Measurements from ENCODE around the gene HMMR.
"Not testable (repeated sequence)": the region's sequence is repeated elsewhere in the genome, so short reads cannot be mapped to it uniquely, and the experiment has no call there.

Gene HMMR

GRCh38 chr5:163460562-163461171, at the start of gene HMMR:
Gene HMMR (plus strand): TSS chr5:163460632. CDS start chr5:163460693, 61 bp downstream.
- DNase-seq, result no peak

- not testable (repeated sequence) for DNase-seq
These were observed 44.8 kb upstream of the HMMR start for GRCh38 chr5:163415673-163416072.

- DNase-seq, result no peak
These were observed 35.6 kb upstream of the HMMR start for GRCh38 chr5:163424836-163425235.

GRCh38 chr5:163426128-163426527, 34.3 kb upstream of the HMMR start:
- DNase-seq, result not testable (repeated sequence)

GRCh38 chr5:163432544-163432943, 27.9 kb upstream of the HMMR start:
- DNase-seq, result no peak

- no peak for DNase-seq
These were observed 27.2 kb upstream of the HMMR start for GRCh38 chr5:163433271-163433670.

- DNase-seq, result no peak
These were observed 26.0 kb upstream of the HMMR start for GRCh38 chr5:163434401-163434866.

- DNase-seq, result no peak
These were observed 23.9 kb upstream of the HMMR start for GRCh38 chr5:163436515-163436914.

- DNase-seq, result no peak
These were observed 23.5 kb upstream of the HMMR start for GRCh38 chr5:163437011-163437308.

- DNase-seq, result peak; percentile 95
These were observed 22.9 kb upstream of the HMMR start, which contains the start of gene CCNG1 for GRCh38 chr5:163437309-163438182. Gene CCNG1 (plus strand): TSS chr5:163437595. CDS start chr5:163439257, 1,662 bp downstream.

GRCh38 chr5:163439092-163439425, 21.4 kb upstream of the HMMR start:
- DNase-seq, result no peak

GRCh38 chr5:163440954-163441353, 19.5 kb upstream of the HMMR start:
- DNase-seq, result no peak

- no peak for DNase-seq
These were observed 15.9 kb upstream of the HMMR start for GRCh38 chr5:163444526-163444925.

- DNase-seq, result no peak
These were observed 15.1 kb upstream of the HMMR start for GRCh38 chr5:163445345-163445744.

- DNase-seq, result no peak
These were observed 13.2 kb upstream of the HMMR start for GRCh38 chr5:163447191-163447590.

- no peak for DNase-seq
These were observed 12.6 kb upstream of the HMMR start for GRCh38 chr5:163447875-163448274.

- DNase-seq, result no peak
These were observed 11.9 kb upstream of the HMMR start for GRCh38 chr5:163448491-163448890.

GRCh38 chr5:163451489-163451888, 8.9 kb upstream of the HMMR start:
- DNase-seq, result no peak

GRCh38 chr5:163453705-163454104, 6.7 kb upstream of the HMMR start:
- DNase-seq, result no peak

- not testable (repeated sequence) for DNase-seq
These were observed 5.0 kb upstream of the HMMR start for GRCh38 chr5:163455406-163455805.

- DNase-seq, result no peak
These were observed 4.3 kb upstream of the HMMR start for GRCh38 chr5:163456029-163456589.

GRCh38 chr5:163456840-163457239, 3.6 kb upstream of the HMMR start:
- no peak for DNase-seq

GRCh38 chr5:163458778-163459385, 1.6 kb upstream of the HMMR start:
- no peak for DNase-seq

- DNase-seq, result no peak
These were observed 992 bp upstream of the HMMR start for GRCh38 chr5:163459462-163459818.

Data from CD4-positive, alpha-beta T cell treated with Interleukin-17A for 1 hour (primary cell).